ENCODE results near the gene CD96.

DNA sequence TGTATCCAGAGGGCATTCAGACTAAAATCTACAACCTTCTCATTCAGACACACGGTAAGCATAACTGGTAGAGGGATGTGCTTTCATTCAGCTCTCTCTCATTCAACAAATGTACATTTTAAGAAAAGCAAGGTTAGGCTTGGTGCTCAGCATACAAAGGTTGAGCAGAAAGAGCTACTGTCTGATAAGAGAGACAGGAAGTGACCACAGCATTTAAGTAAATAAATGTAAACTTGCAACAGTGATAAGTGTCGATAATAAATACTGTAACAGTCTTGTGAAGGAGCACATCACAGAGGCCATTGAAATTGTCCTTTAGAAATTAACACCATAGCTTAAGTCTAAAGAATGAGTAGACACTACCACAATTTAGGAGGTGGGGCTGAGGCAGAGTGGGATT is 3.4 kb downstream of the CD96 start:
- TF ChIP-seq, protein P1, sequence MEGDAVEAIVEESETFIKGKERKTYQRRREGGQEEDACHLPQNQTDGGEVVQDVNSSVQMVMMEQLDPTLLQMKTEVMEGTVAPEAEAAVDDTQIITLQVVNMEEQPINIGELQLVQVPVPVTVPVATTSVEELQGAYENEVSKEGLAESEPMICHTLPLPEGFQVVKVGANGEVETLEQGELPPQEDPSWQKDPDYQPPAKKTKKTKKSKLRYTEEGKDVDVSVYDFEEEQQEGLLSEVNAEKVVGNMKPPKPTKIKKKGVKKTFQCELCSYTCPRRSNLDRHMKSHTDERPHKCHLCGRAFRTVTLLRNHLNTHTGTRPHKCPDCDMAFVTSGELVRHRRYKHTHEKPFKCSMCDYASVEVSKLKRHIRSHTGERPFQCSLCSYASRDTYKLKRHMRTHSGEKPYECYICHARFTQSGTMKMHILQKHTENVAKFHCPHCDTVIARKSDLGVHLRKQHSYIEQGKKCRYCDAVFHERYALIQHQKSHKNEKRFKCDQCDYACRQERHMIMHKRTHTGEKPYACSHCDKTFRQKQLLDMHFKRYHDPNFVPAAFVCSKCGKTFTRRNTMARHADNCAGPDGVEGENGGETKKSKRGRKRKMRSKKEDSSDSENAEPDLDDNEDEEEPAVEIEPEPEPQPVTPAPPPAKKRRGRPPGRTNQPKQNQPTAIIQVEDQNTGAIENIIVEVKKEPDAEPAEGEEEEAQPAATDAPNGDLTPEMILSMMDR (conservative IDR thresholded peaks at IDR 0.05; ENCODE audit: low read depth in 2 of 2), result no peak
- TF ChIP-seq ZNF114 (CRISPR knock-in tag; IDR thresholded peaks at IDR 0.05), result no peak
- TF ChIP-seq EZH2 (IDR thresholded peaks at IDR 0.05; ENCODE audit: low read depth, unreplicated experiment), result no peak
- no peak for TF ChIP-seq POLR2AphosphoS5 (IDR thresholded peaks at IDR 0.05; ENCODE audit: low read depth)
- TF ChIP-seq EZH2phosphoT487 (IDR thresholded peaks at IDR 0.05; ENCODE audit: unreplicated experiment), result no peak
- TF ChIP-seq, protein P2, sequence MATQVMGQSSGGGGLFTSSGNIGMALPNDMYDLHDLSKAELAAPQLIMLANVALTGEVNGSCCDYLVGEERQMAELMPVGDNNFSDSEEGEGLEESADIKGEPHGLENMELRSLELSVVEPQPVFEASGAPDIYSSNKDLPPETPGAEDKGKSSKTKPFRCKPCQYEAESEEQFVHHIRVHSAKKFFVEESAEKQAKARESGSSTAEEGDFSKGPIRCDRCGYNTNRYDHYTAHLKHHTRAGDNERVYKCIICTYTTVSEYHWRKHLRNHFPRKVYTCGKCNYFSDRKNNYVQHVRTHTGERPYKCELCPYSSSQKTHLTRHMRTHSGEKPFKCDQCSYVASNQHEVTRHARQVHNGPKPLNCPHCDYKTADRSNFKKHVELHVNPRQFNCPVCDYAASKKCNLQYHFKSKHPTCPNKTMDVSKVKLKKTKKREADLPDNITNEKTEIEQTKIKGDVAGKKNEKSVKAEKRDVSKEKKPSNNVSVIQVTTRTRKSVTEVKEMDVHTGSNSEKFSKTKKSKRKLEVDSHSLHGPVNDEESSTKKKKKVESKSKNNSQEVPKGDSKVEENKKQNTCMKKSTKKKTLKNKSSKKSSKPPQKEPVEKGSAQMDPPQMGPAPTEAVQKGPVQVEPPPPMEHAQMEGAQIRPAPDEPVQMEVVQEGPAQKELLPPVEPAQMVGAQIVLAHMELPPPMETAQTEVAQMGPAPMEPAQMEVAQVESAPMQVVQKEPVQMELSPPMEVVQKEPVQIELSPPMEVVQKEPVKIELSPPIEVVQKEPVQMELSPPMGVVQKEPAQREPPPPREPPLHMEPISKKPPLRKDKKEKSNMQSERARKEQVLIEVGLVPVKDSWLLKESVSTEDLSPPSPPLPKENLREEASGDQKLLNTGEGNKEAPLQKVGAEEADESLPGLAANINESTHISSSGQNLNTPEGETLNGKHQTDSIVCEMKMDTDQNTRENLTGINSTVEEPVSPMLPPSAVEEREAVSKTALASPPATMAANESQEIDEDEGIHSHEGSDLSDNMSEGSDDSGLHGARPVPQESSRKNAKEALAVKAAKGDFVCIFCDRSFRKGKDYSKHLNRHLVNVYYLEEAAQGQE (IDR thresholded peaks at IDR 0.05; ENCODE audit: unreplicated experiment), result no peak

Data from GM23338 (cell line).